AG04450 (cell line): ENCODE measurements around the gene RBM11. TPM values are rescaled to one million over a fixed set of nuclear protein-coding genes. Genes with fewer than 3 reads are reported as not detected.

Source experiments
- CTCF ChIA-PET: fragments of 300-600, 350-600 bp; formaldehyde crosslinking; extraction: SDS; loops from one replicate; lab custom pipeline; 2022; ENCODE audit warnings: antibody characterized with exemption, inconsistent platforms; lab: Charles Lee
- POLR2A ChIA-PET: fragments of 350-600 bp; formaldehyde crosslinking; extraction: SDS; loops from one replicate; lab custom pipeline; 2021; ENCODE audit warnings: antibody characterized with exemption, inconsistent platforms; lab: Yijun Ruan, JAX
- DNase-seq: peaks from one replicate; pipeline ENCODE4 v3.0.0-alpha.2; 2011; ENCODE audit warnings: low read depth, low spot score
- H3K27ac ChIP-seq: one replicate; pipeline ENCODE4 v1.5.1; 2012; ENCODE audit warnings: low read depth, low read length, control low read depth
- H3K27me3 ChIP-seq: one replicate; pipeline ENCODE4 v1.6.0; 2012; ENCODE audit warnings: low read length; ENCODE audit not compliant: control insufficient read depth, insufficient read depth
- H3K4me3 ChIP-seq: 2 replicates; pipeline ENCODE4 v1.5.1; 2011; ENCODE audit warnings: mild to moderate bottlenecking, low read depth, low read length, control low read depth
- H3K9me3 ChIP-seq: 2 replicates; pipeline ENCODE4 v1.5.1; 2012; ENCODE audit warnings: low read length; ENCODE audit not compliant: control insufficient read depth, insufficient read depth
- CTCF ChIP-seq: IDR thresholded peaks from 2 replicates; pipeline ENCODE4 v1.5.1; 2011; ENCODE audit warnings: low read depth, low read length, control low read depth, inconsistent platforms
- polyA plus RNA-seq: library from polyadenylated mRNA; depleted of rRNA; stranded (reverse); fragments of >200 nt; gene quantifications from 2 replicates; pipeline ENCODE4 v1.2.3, GENCODE V29; 2011

The RBM11 gene
- polyA plus RNA-seq, 1 experiment = not detected

- POLR2A ChIA-PET = no interaction called here
These were observed 47.9 kb downstream of the RBM11 start for GRCh38 chr21:14263879-14264278.

GRCh38 chr21:14265023-14265422, 49.1 kb downstream of the RBM11 start:
- no peak for TF ChIP-seq CTCF
- no peak overlapping the region for H3K4me3 ChIP-seq
- CTCF ChIA-PET = no interaction called here
- no peak overlapping the region for H3K27ac ChIP-seq
- H3K9me3 ChIP-seq = no peaks in the 10 kb centered on the region
- no peak for DNase-seq
- H3K27me3 ChIP-seq = no peaks in the 10 kb centered on the region
- POLR2A ChIA-PET = no interaction called here

More at GRCh38 chr21:14263879-14264278, 47.9 kb downstream of the RBM11 start:
- H3K27me3 ChIP-seq = no peaks in the 10 kb centered on the region
- TF ChIP-seq CTCF = no peak
- no peaks in the 10 kb centered on the region for H3K9me3 ChIP-seq
- no peak for DNase-seq
- no peak overlapping the region for H3K4me3 ChIP-seq
- CTCF ChIA-PET = no interaction called here
- H3K27ac ChIP-seq = no peak overlapping the region

- Histone ChIP-seq H3K27me3 (no peaks in the 10 kb centered on the region), H3K9me3 (no peaks in the 10 kb centered on the region; the same call in 1 of the 2 replicates), H3K4me3 (no peak overlapping the region), H3K27ac (no peak overlapping the region)
- TF ChIP-seq CTCF = no peak
- CTCF ChIA-PET = no interaction called here
- POLR2A ChIA-PET = no interaction called here
- DNase-seq = no peak
These were observed 51.1 kb downstream of the RBM11 start for GRCh38 chr21:14267076-14267475.

GRCh38 chr21:14270631-14271030, 54.7 kb downstream of the RBM11 start:
- H3K27ac ChIP-seq = no peak overlapping the region
- peaks cover 5% of the 10 kb centered on the region for H3K9me3 ChIP-seq
- DNase-seq = no peak
- H3K4me3 ChIP-seq = no peak overlapping the region
- ChIA-PET CTCF (no interaction called here), POLR2A (no interaction called here)
- H3K27me3 ChIP-seq = no peaks in the 10 kb centered on the region
- TF ChIP-seq CTCF = no peak

- H3K9me3 ChIP-seq = peaks cover 5% of the 10 kb centered on the region
- H3K27me3 ChIP-seq = no peaks in the 10 kb centered on the region
- TF ChIP-seq CTCF = no peak
- DNase-seq = no peak
- H3K27ac ChIP-seq = no peak overlapping the region
- POLR2A ChIA-PET = no interaction called here
- no peak overlapping the region for H3K4me3 ChIP-seq
- CTCF ChIA-PET = no interaction called here
These were observed 55.1 kb downstream of the RBM11 start for GRCh38 chr21:14271053-14271452.
